GM12873 (cell line): ENCODE measurements around the gene TMEM63B.

Experiments used
- TF ChIP-seq, protein P1 (sequence below): IDR thresholded peaks from 2 replicates; pipeline ENCODE4 v1.5.1; 2012; ENCODE audit warnings: low read depth, mild to moderate bottlenecking, moderate library complexity, low read length, control low read depth; ENCODE audit not compliant: insufficient read depth; ENCODE audit errors: missing control alignments

The TMEM63B gene

DNA sequence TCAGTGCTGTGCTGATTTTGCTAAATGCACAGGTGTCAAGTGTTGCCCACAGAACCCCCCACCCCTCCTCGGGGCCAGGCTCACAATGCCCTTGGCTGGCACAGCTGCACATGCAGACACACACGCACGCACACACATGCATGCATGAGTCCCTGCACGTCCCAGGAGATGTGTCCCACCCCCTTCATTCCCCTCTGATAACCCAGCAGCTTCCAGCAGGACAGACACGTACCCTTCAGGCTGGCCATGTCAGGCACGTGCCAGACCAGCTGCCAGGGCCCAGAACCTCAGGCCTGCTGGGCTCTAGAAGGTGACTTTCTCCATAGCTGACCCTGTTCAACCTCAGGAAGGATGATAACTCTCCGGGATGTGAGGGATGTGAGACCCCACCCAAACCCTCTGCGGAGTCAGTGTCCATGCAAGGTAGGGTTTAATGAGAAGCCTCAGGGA is 44.5 kb upstream of the TMEM63B start:
- TF ChIP-seq, protein P1, sequence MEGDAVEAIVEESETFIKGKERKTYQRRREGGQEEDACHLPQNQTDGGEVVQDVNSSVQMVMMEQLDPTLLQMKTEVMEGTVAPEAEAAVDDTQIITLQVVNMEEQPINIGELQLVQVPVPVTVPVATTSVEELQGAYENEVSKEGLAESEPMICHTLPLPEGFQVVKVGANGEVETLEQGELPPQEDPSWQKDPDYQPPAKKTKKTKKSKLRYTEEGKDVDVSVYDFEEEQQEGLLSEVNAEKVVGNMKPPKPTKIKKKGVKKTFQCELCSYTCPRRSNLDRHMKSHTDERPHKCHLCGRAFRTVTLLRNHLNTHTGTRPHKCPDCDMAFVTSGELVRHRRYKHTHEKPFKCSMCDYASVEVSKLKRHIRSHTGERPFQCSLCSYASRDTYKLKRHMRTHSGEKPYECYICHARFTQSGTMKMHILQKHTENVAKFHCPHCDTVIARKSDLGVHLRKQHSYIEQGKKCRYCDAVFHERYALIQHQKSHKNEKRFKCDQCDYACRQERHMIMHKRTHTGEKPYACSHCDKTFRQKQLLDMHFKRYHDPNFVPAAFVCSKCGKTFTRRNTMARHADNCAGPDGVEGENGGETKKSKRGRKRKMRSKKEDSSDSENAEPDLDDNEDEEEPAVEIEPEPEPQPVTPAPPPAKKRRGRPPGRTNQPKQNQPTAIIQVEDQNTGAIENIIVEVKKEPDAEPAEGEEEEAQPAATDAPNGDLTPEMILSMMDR = no peak

DNA sequence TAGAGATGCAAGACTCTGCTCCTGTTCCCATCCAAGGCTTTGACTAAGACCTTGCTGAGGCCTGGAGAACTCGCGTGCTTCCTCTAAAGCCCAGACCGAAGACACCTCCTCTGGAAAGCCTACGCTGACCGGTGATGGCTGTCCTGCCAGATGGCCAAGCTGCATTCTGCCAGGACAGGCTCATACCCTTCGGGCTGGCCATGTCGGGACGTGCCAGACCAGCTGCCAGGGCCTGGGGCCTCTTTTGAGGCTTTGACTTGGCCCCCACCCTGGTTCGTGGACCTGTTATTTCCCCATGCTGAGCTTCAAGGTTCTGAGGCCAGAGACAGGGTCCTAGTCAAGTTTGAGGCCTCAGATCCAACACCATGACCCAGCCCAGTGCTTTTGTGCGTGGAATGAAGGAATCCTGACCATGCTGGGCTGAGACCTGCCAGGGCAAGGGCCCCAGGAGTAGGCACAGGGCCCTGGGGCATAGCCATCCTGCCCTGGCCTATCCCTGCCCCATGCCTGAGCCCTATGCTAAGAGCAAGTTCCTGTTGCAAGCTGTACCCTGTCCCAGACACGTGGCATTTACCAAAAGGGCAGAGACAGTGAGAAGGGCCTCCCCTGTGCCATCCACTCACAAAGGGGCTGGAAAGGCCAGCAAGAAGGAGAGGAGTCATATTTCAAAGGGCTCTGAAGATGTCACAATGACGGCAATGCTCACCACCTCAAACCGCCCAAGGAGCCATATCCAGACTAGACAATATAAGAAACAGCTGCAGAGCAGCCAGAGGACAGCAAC is 42.9 kb upstream of the TMEM63B start:
- TF ChIP-seq, protein P1 = no peak

DNA sequence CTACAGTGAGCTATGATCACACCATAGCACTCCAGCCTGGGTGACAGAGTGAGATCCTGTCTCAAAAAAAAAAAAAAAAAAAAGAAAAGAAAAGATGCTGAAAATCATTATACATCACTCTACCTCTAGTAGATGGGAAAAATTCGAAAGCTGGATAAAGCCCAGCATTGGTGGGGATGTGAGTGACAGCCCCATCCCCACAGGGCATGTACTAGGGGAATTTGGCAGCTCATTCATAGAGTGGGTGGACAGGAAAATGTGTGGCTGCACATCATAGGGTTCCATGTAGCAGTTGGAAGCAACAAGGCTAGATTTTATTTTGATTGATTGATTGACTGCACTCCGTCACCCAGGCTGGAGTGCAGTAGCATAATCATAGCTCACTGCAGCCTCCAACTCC is 42.1 kb upstream of the TMEM63B start:
- TF ChIP-seq, protein P1 = no peak

DNA sequence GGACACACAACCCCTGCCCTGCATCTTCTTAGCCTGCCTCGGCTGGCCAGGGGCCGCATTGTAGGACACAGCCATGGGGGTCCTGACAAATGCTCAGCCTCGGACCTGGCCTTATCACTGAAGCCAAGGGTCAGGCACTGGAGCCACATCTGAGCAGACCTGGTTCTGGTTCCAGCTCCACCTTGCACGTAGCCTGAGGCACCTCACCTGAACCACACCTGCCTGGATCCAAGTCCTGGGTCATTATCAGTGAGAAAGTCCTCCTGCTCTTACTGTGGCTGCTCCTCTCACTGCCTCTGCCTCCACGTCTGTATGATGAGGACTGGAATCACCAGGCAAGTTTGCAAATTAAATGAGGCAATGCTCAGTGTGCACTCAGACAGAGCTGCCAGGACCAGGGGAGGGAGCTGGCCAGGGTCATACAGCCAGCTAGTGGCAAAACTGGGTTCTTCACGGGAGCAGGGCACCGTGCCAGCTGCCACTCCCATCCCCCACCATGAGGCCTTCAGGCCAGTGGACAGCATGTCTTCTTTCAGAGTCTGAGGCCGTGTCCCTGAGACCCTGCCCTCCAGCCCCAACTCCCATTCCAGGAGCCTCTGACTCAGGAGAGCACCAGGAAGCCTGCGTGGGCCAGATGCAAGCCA is 40.3 kb upstream of the TMEM63B start:
- TF ChIP-seq, protein P1 = no peak

DNA sequence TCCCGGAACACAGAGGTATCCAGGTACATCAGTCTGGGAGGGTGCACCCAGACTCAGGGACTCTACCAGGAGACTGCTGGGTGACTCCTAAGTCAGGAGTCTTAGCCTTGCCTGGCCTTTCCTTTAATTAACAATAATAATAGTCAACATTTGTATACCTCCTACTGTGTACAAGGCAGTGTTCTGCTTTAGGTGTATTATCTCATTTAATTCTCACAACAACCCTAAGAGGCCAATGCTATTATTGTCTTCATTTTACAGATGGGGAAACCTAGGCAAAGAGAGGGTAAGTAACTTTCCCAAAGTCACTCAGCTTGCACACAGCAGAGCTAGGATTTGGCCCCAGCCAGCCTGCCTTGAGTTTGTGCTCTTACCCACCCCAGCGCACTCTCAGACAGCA is 39.7 kb upstream of the TMEM63B start:
- TF ChIP-seq, protein P1 = no peak

DNA sequence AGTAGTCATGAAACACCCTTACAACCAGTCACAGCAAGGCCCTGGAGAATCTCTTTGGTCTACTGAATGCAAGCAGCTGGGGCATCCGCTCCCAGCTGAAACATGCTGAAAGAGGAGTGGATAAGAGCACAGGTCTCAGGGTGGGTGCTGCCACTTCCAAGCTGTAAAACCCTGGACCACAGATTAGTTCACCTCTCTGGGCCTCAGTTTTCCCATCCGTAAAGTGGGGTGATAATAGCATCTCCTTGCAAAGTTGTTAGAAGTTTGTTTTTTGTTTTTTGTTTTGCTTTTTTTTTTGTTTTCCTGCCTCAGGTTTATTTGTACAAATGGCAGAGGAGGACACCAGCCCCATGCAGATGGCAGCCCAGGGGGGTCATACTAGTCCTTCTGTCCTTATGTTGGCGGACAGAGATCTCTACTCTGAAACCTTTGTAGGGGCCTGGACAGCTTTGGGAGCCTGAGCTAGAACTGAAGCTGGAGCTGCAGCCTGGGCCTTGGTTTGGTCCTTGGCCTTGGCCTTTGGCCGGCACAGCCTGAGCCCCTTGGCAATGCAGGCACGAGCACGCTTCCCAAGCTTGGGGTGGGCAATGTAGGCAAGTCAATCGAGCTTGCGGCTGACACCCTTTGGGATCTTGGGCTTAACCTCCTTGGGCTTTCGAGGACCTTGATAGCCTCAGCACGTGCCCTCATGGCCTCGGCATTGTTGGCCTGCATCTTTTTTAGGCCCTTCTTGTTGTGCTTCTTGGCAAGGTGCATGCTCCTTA is 38.3 kb upstream of the TMEM63B start:
- TF ChIP-seq, protein P1 = no peak

DNA sequence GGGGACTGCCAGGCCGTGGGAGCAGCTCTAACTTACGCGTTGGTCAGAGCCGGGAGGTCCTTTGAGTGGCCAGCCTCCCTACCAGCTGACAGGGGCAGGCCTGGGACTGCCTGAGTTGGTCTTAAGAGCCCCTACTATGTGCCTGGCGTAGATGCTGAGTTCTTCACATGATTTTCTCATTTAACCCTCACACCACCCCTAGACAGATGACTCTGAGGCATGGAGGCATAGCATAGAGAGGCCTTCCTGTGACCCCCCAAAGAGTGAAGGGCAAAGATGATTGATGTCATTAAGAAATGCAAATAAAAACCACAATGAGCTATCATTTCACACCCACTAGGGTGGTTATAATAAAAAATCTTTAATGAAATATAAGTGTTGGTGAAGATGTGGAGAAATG is 36.9 kb upstream of the TMEM63B start:
- TF ChIP-seq, protein P1 = no peak
